SK-MEL-5 (cell line): ENCODE data around the gene MPDZ. TPM values are rescaled to one million over a fixed set of nuclear protein-coding genes. Genes with fewer than 3 reads are reported as not detected.
A peak's percentile ranks its signal among the peaks of the same experiment; 100 is the strongest.

Source experiments
- DNase-seq: peaks from one replicate; pipeline ENCODE4 v3.0.0-alpha.2; 2016; ENCODE audit warnings: low read depth, low spot score
- in situ Hi-C: cut with HindIII; loops from 2 replicates; pipeline ENCODE4 v1.10.0; 2016; ENCODE audit warnings: low sequenced_read_pairs, high pct_unique_total_duplicates, low pct_unique_long_range_greater_than_20kb
- total RNA-seq: library from RNA; depleted of rRNA; stranded (reverse); fragments of >200 nt; shearing (Covaris generic); gene quantifications from 2 replicates; pipeline ENCODE4 v1.2.3, GENCODE V29; 2014

MPDZ gene
- total RNA-seq, 1 experiment from 2014 or later = 28.4 TPM

GRCh38 chr9:13213337-13213736, 66.2 kb downstream of the MPDZ start:
- in situ Hi-C loops = no loop called here
- DNase-seq = peak; percentile 33

GRCh38 chr9:13210306-13210705, 69.2 kb downstream of the MPDZ start:
- in situ Hi-C loops = no loop called here

GRCh38 chr9:13209498-13209897, 70.0 kb downstream of the MPDZ start:
- in situ Hi-C loops = no loop called here
- DNase-seq = no peak

More at GRCh38 chr9:13210306-13210705, 69.2 kb downstream of the MPDZ start:
- DNase-seq = no peak

- DNase-seq = no peak
- in situ Hi-C loops = no loop called here
Measured at GRCh38 chr9:13205824-13206223, 73.7 kb downstream of the MPDZ start.

- no peak for DNase-seq
- in situ Hi-C loops = no loop called here
Measured at GRCh38 chr9:13190040-13190439, 89.5 kb downstream of the MPDZ start.

- in situ Hi-C loops = no loop called here
- DNase-seq = no peak
Measured at GRCh38 chr9:13189362-13189761, 90.1 kb downstream of the MPDZ start.

GRCh38 chr9:13186774-13187173, 92.7 kb downstream of the MPDZ start:
- no peak for DNase-seq
- in situ Hi-C loops = no loop called here

- no peak for DNase-seq
Measured at GRCh38 chr9:13186091-13186490, 93.4 kb downstream of the MPDZ start.

GRCh38 chr9:13181652-13182051, 97.8 kb downstream of the MPDZ start:
- DNase-seq = peak; percentile 2

More at GRCh38 chr9:13186091-13186490, 93.4 kb downstream of the MPDZ start:
- in situ Hi-C loops = no loop called here

GRCh38 chr9:13179257-13179656, 100.2 kb downstream of the MPDZ start:
- in situ Hi-C loops = no loop called here
- no peak for DNase-seq

More at GRCh38 chr9:13181652-13182051, 97.8 kb downstream of the MPDZ start:
- in situ Hi-C loops = no loop called here

- in situ Hi-C loops = no loop called here
Measured at GRCh38 chr9:13175732-13176131, 103.8 kb downstream of the MPDZ start.

GRCh38 chr9:13174906-13175639, 104.4 kb downstream of the MPDZ start:
- in situ Hi-C loops = no loop called here
- no peak for DNase-seq

More at GRCh38 chr9:13175732-13176131, 103.8 kb downstream of the MPDZ start:
- no peak for DNase-seq

GRCh38 chr9:13173553-13173952, 105.9 kb downstream of the MPDZ start:
- no peak for DNase-seq
- in situ Hi-C loops = no loop called here

GRCh38 chr9:13171261-13171660, 108.2 kb downstream of the MPDZ start:
- DNase-seq = no peak
- in situ Hi-C loops = no loop called here

- in situ Hi-C loops = no loop called here
- DNase-seq = no peak
Measured at GRCh38 chr9:13166996-13167395, 112.5 kb downstream of the MPDZ start.

GRCh38 chr9:13165956-13166355, 113.5 kb downstream of the MPDZ start:
- in situ Hi-C loops = no loop called here
- DNase-seq = no peak

- no peak for DNase-seq
- in situ Hi-C loops = no loop called here
Measured at GRCh38 chr9:13165236-13165945, 114.1 kb downstream of the MPDZ start.

GRCh38 chr9:13163946-13164345, 115.5 kb downstream of the MPDZ start:
- DNase-seq = no peak
- in situ Hi-C loops = no loop called here

GRCh38 chr9:13163287-13163686, 116.2 kb downstream of the MPDZ start:
- in situ Hi-C loops = no loop called here

More at GRCh38 chr9:13163287-13163686, 116.2 kb downstream of the MPDZ start:
- DNase-seq = no peak
